NCI-H1694 treated with DMSO at 0.1 percent for 48 hours (cell line): ENCODE results near the gene TRABD2B.

Experiments used
- DNase-seq: peaks from one replicate; lab custom pipeline; 2025; lab: John Stamatoyannopoulos, UW

Gene TRABD2B

DNA sequence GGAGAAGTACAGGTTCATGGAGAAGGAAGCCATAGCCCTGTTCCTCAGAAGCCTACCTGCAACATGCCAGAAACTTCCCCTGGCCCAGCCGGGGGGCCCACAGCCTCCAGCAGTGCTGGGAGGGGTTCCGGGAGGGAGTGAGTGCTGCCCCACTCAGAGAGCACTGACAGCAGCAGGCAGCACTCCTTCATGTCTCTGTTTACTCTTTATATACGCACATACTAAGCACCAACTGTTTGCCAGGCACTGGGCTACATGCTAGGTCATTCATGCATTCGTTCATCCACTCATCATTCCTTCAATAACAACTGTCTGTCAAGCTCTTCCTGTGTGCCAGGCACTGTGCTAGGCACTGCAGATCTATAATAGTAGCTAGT, 120.6 kb downstream of the TRABD2B start:
- no peak for DNase-seq

GRCh38 chr1:47875831-47876586, 121.2 kb downstream of the TRABD2B start:
- DNase-seq, result no peak

DNA sequence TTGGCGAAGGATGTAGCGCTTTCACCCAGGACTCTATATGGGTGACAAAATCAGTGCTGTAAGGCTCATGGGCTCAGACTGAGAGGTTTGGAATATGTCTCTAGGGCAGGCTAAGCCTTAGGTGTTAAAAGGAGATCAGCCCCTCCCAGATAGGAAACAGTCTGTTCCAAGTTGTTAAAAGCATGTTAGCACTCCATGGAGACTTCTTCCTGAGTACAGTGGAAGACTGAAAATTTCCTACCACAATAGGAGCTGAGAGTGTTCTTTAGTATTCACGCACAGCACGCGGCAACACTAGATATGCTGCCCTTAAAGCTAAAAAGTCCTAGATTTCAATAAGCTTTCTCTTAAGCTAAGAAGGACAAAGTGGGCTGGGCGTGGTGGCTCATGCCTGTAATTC, 122.1 kb downstream of the TRABD2B start:
- DNase-seq, result no peak

DNA sequence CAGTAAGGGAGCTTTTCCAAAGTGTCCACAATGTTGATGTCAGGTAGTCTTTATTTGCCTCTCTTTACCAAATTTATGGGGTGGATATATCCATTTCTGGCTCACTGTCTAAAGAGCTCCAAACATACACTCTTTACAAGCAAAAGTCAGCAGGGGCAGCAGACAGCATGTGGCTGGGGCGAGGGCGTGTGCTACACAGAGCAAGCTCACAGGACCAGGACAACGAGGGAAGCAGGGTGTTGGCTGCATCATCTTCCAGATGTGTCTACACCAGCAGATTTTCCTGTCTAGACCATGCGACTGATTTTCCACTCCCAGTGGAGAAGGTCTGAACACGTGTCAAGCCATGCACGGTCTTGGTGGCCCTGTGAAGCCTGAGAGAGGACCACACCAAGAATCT, 123.8 kb downstream of the TRABD2B start:
- no peak for DNase-seq

- DNase-seq, result no peak
These were observed 124.3 kb downstream of the TRABD2B start for GRCh38 chr1:47872886-47873285.

DNA sequence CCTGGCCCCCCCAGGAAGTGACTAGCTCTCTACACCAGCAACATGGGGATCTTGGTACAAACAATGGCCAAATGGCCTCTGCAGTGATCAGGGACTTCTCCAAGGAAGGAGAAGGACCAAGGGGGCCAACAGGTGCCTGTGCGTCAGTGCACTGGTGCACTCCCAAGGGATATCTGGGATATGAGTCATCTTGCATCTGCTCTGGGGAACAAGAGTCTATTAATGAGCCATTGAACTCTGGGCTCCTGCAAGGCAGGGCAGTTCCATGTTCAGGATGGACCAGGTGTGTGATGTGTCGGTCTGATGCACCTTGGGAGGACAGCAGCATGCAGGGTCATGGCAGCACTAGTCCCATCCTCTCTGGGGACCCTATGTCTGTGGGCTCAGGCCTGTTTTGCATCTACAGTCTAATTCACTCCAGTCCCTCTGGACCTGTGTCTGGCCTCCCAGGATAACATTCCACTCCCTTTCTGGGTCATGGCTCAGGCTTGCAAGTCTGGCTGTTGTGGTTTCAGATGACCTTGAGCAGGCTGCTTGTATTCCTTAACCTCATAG, 125.3 kb downstream of the TRABD2B start:
- DNase-seq, result peak; percentile 19

DNA sequence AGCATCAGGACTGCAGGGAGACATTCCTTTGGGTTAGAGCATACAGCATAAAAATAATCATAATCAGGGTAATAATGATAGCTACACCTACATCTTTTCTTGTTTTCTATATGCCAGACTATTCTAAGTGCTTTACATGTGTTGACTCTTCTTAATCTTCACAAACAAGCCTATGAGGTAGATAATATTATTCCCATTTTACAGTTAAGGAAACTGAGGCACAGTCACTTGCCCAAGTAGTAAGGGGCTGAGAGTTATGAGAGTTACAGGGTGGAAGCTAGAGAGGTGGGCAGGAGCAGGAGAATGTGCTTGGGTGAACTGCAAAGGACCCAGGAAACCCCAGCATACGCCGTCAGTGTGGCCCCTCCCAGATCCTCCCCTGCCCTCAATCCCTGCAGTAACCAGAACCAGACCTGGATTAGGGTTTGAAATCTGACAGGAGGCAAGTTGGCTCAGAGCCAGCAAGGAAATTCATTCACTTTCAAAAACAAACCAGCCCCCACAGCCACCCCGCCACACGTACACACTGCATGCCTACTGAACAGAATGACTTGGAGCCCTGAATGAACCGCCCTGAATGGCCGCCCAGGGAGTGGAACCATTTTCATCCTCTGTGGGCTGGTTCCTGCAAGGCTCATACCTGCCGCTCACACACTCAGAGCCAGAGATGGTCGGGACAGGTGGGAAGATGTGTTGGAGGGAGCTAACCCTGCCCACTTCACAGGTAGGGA, 126.1 kb downstream of the TRABD2B start:
- DNase-seq, result no peak

- DNase-seq, result no peak
These were observed 126.7 kb downstream of the TRABD2B start for GRCh38 chr1:47870480-47870879.

- no peak for DNase-seq
These were observed 128.9 kb downstream of the TRABD2B start for GRCh38 chr1:47868348-47868676.

GRCh38 chr1:47867438-47868347, 129.5 kb downstream of the TRABD2B start:
- no peak for DNase-seq

GRCh38 chr1:47866601-47867437, 130.4 kb downstream of the TRABD2B start:
- DNase-seq, result peak; percentile 77

DNA sequence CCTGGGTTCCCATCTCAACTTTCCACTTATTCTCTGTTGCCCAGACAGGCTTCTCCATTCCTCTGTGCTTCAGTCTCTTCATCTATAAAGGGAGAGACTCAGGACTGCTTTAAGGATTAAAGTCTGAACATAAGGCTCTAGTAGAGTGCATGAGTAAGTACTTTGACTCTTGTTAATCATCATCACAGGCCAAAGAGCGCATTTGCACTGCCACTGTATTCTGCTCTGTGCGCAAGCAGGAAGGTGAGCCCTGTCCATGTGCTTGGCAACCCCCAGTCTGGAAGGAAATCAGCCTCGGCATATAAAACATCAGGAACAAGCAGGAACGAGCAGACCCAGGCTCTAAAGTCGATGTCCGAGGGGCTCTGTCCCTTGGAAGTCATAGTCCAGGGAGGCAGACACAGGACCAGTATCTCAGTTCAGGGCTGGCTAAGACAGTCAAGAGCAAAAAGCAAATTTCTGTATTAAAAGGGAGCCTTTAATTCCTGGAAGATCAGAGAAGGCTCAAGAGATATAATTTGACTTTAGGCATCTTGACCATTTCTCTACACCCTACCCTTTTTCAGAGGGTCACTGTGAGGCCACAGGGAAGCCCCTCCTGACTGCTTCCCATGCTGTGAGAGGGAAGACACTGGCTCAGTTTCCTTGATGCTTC, 131.2 kb downstream of the TRABD2B start:
- DNase-seq, result no peak

- DNase-seq, result no peak
These were observed 138.0 kb downstream of the TRABD2B start for GRCh38 chr1:47859092-47859743.

- no peak for DNase-seq
These were observed 140.2 kb downstream of the TRABD2B start for GRCh38 chr1:47856996-47857395.

DNA sequence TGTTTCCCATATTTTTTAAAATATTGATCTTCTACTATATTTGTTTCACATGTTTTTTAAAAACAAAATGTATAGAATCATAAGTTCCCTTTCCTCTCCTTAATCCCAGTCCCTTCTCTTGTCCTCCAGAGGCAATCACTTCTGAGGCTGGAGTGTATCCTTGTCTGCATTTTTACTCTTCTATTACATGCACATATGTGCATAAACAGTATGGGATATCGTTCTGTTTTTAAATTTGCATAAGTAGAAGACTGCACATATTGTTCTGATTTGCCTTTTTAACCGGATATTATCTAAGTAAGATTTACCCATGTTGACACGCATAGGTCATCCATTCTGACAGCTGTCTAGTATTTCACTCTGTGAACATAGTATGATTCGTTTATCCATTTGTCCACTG, 142.0 kb downstream of the TRABD2B start:
- no peak for DNase-seq

GRCh38 chr1:47854552-47855144, 142.5 kb downstream of the TRABD2B start:
- no peak for DNase-seq

DNA sequence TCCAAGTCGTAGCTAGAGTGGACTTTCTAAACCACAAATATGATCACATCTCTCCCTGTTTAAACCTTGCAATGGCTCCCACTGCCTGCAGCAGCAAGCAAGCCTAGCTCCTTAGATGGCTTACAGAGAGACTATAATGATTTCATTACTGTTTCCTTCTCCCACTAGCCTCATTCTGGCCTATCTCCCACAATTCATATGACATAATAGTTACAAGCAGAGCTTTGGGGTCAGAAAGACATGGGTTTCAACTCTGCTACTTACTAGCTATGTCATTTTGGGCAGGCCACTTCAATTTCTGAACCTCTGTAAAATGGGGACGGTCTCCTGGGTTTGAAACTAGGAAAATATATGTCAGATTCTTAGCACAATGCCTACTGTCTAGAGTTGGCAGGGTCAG, 143.3 kb downstream of the TRABD2B start:
- DNase-seq, result no peak

DNA sequence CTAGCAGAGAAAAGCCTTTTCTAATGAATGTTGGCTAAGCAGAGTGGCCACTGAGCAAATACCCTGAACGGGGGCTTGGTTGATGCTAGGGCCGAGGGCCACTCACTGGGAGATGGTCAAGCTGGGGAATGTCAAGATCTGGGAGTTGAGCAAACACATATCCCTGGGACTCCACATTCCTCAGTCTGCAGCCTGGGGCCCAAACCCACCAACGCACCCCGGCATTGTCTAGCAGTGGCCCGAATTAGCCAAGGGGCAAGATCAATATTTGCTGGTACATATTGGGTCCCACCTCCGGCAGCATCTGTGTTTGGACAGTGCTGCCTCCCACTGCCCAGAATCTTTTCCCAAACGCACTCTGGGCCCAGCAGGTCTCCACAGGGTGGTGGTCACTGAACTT, 144.1 kb downstream of the TRABD2B start:
- DNase-seq, result no peak

DNA sequence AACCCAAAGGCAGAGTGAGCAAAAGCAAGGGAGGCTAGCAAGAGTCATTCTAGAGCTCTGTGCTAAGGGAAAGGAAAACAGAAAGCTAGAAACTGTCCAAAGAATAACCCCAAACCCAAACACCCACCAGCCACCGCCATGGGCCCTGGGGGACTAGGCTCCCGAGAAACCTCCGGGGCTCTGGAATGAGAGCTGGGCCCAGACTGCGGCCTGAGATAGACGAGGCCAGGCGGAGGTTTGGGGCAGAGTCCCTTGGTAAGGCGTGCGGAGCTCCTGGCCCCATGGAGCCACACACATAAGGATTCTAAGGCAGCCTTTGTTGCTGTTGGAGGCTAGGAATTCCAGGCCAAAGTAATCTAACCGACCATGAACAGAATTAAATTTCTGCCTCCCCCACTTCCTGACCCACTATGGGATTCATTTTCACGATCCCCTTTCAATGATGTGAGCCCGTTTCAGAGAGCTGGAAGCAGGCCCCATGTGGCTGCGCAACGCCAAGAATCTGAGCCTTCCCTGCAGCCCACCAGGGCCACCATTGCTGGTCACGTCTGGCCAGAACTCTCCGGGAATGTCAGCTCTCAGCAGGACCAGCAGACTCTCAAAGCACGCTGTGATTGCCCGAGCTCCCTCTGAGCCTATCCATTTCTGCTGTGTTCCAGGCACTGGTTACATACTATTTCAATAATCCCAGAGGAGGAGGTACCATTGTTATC, 145.0 kb downstream of the TRABD2B start:
- DNase-seq, result no peak
